ENCODE data around the gene GPC6.

The GPC6 gene

DNA sequence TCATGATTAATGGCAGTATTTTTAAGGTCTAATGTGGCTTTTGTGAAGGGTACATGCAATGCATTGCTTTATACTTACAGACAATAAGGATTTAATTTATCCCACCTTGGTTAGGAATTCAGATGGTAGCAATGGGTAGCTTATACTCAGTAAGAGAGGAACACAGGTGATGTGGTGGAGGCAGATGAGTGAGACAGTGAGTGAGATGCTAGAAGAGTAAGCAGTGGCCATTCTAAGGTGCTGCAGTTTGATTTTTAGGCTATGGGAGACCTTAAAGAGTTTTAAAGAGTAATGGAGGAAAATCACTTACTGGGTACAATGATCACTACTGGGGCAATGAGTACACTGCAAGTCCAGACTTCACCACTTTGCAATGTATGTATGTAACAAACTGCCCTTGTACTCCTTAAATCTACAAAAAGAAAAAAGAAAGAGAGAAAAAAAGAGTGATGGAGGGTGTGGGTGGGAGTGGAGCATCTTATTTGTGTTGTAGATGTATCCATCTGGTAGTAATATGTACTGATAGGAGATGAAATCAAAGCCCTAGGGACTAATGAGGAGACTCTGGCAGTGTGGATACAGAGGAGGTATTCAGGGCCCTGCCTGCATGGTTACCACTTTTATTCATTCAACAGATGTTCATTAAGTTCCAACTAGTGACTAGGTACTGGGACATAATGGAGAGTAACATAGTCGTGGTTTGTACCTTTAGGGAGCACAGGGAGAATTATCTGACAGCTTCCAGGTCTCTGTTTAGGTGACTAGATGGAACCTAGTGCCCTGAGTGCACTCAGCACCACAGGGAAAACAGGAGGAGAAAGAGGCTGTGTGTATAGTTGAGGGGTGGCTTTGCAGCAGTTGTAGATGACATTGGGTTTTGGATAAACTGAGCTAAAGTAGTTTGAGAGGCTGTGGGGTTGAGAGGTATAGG, 99.0 kb downstream of the GPC6 start:
- DNase-seq = no peak

DNA sequence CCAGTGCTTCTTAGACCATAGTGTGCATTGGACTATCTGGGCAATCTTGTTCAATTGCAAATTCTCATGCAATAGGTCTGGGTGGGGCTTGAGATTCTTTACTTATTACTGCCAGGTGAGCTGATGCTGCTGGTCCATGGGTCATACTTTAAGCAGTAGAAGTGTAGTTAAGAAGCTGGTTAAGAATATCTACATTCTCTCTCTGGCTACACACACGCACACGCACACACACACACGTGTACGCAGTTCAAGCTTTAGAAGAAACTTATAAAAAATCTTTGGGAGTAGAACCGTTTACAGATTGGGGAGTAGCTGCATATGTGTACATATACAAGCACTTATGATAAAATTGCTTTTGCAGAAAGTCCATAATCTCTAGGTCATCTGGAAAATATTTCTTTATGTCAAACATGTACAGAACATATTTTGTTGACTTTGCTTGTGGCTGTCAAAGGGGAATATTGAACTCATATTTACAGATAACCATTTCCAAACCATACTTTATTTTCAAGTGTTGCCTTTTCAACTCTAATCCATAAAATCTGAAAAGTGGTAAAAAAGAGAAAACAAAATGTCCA, 99.7 kb downstream of the GPC6 start:
- DNase-seq = no peak

DNA sequence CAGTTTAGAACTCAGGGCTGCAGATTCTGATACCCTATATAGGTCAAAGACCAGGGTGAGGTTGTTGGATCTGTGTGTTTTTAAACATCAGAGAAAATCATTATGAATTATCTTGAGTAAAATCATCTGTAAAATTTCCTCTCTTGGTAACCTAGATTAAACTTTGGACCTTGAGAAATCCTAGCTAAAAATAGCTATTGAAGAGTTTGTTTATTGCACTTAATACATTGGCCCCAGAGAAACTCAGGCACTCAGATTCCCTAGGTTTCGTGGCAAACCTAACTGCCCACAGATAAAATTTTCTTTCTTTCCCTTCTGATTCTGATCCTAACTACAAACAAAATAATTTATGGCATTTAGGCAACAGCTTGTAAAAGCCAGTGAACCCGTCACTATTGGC, 102.3 kb downstream of the GPC6 start:
- no peak for DNase-seq

DNA sequence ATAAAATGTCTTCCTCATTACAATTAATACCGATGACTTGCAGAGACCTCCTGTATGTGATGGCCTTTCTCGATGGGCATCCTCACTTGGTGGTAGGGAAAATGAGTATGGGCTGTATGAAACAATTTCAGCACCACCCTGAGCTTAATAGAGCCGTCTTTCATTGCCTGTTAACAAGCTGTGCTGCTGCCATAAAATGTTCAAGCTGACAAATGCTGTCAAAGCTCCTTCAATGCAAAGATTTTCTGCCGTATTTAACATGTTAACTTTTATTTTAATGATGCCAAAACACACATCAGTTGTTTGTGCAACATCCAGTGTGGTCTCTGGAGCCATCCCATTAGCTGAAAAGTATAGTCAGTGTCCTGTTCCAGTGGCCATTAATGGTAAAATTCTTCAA, 110.1 kb downstream of the GPC6 start:
- no peak for DNase-seq

DNA sequence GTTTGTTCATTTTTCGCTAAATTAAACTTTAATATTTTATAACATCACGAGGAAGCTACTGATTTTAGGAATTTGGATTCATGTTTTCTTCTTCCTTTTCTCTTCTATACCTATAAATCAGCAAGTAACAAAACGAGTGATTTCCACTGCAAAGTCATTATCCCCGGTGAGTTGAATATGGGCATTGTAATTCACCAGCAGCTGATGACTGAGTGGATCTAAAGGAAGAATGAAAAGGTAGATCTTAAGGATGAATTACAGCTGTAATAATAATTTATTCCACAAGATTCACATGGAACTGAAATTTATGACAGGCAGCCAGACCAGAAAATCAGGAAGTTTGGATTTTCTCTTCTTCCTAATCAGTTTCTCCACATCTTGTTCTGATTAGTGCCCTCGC, 111.4 kb downstream of the GPC6 start:
- no peak for DNase-seq

DNA sequence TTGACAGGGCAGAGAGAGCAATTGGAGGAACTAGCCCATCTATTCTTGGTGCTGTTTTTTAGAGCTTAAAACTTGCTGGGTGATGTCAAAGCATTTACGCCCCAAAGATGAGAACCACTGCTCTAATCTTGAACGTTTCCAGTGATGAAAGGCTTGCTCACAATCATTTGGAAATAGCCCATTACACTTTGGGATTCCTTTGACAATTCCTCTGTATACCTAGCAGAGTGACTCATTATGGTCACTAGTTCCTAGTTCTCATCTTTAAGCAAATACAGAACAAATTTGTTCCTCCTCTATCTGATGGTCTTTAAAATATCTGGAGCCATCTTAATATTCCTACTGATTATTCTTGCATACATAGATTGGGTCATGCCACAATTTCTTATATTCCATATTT, 112.3 kb downstream of the GPC6 start:
- no peak for DNase-seq

DNA sequence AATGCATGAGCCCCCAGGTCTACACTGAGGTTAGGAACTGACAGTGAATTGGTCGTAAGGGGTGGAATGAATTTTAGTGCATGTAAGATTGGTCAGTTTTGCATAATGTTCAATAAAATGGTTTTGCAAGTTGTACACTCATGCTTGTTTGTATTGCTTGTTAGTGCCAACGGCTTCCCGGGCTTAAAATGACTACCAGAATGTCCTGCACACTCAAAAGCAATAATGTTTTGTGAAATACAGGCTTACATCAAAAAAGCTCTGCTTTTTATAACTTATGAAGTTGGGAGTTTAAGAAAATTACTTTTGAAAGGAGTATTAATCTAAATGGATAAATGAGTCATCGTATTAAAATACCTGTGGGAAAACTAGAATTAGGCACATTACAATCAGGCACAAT, 112.9 kb downstream of the GPC6 start:
- DNase-seq = no peak

DNA sequence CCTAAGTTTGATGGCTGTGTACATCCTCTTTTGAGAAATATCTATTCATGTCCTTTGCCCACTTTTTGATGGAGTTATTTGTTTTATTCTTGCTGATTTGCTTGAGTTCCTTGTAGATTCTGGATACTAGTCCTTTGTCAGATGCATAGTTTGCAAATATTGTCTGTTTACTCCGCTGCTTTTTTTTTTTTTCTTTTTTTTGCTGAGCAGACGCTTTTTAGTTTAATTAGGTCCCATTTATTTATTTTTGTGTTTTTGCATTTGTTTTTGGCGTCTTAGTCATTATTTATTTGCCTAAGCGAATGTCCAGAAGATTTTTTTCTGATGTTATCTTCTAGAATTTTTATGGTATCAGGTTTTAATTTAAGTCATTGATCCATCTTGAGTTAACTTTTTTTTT, 114.9 kb downstream of the GPC6 start:
- DNase-seq = no peak

DNA sequence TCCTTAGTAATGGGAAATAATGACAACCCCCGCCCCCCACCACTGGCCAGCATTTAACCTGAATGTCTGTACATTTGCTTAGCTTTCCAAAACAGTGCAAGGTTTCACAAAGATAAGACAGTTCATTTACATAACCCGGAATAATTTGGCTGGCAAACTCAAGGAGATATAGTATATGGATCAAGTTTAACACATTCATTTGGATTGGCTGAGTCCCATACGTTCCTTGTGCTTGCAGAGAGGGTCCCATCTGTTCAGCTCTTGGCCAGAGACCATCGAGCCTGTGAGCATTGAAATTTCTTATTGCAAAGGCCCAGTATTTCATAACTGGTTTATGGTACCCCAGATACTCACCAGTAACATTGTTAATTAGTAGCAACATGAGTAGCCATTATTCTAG, 116.5 kb downstream of the GPC6 start:
- DNase-seq = no peak

DNA sequence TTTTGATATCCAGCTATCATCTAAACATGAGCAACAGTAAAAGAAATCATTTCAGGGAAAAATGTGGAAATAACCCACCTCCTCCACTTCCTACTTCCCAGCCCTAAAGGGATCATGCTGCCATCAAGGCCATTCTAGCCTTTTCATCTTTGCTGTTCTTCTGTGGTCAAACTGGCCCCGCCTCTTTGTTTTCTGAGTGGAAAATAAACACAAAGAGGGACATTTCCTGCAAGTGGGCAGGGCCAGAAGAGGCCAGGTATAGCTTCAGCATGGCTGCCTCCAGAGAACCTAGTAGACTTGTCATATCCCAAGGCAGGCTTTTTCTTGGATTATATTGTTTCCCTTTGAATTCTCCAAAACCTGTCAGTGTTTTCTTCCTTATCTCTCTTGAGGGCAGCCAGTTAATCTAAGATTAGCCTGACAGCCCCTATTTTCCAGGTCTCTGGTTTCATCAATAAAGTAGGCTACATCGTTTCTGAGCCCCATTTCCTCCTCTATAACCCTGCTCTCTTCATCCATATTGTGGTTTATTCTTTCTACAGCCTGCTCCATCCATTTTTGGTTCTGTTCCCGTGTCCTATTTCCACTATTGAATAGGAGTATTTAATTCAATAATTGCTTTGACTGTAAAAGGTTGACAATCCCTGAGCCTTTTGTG, 117.6 kb downstream of the GPC6 start:
- DNase-seq = no peak

DNA sequence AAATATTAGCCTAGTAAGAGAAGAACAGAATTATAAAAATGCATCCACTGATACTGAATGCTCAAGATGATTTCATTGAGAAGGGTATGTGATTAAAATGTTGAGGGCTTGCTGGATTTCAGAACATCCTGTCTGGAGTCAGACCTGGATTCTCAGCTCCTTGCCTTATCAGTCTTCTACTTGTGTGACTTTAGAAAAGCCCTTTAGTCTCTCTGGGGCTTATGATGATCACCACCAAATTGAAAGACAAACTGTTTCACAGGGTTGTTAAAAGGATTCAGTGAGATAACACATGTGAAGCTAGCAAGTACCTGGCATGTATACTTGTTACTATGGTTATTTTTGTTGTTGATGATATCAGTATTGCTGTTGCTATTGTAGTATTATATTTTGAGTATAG, 118.4 kb downstream of the GPC6 start:
- no peak for DNase-seq

DNA sequence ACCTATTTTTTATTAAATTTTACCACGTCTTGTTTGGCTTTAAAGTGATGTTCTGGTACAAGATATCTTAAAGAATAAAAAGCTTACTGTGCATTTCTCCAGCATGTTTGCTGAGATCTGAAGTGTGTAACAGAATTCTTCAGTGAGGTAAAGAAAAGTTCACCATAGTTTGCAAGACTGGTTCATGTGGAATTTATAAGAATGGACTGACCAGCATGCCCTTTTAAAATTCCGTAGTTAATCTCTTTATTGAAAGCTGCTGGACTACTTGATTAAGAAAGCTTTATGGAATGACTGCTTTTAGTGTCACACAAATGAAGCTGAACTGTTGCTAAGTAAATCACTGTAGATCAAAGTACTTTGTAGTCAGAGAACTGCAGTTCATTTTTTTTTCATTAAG, 119.2 kb downstream of the GPC6 start:
- no peak for DNase-seq

DNA sequence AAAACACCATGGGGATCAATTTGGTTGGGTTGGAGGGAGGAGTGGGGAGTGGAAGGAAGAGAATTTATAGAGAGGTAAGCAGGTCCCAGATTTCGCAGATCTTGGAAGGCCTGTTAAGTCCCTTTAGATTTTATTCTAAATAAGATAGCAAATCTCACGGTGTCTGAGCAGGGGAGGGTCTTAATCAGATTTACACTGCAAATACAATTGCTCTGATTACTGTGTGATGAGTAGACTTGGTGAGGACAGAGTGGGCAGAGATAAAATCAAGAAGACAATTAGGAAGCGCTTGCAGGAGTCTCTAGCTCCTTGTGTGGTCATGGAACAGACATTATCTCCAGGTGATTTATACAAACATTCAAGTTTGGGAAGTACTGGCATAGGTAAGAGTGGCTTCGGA, 126.0 kb downstream of the GPC6 start:
- DNase-seq = no peak

DNA sequence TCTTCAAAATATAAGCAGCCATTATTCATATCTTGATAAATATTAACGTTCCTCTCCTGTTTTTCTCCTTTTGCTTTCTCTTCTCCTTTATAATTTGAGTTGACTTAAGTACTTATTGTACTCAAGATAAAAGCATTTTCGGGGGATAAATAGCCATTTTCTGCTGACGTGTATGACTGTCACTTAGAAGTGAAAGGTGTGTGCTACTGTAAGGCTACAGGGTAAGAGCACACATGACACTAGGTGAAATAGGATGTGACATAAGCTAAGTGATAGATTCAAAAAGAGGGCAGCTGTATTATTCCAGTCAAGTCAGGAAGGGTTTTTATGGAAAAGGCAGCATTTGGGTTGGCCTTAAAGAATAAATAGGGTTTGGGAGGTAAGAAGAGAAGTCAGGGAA, 128.5 kb downstream of the GPC6 start:
- no peak for DNase-seq

DNA sequence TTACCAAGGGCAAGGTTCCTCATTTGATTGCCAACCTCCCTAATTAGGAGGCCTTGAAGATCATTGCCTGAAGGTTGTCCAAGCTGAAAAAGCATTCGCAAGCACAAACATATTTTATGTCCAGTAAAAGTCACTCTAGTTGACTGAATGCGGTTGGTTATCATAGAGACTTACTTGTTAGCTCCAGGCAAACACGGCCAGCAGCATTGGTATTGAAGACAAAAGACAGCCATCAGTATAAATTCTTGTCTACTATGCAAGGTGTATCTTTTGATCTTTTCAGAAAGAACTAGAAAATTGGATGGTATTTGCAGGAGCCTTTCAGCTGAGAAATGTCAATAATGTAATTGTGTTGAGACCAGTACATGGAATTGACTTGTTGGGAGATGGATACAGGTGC, 129.9 kb downstream of the GPC6 start:
- DNase-seq = no peak

DNA sequence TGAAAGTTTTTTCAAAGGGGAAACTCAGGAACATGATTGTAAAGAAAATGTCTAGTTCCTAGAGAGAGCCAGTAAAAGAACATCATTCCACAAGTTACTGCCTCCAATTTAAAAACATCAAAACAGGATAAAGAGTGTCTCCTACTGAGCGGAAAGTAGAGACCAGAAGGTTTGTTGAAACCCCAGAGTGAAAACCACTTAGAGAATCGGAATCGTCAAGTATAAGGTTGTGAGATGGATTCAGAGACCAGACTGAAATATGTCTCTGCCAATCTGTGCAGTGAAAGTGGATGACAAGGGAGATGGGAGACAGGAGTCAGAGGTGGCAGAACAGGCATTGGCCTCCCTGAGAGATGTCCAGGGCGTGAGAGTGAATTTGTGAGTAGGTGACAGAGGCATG, 133.4 kb downstream of the GPC6 start:
- no peak for DNase-seq

DNA sequence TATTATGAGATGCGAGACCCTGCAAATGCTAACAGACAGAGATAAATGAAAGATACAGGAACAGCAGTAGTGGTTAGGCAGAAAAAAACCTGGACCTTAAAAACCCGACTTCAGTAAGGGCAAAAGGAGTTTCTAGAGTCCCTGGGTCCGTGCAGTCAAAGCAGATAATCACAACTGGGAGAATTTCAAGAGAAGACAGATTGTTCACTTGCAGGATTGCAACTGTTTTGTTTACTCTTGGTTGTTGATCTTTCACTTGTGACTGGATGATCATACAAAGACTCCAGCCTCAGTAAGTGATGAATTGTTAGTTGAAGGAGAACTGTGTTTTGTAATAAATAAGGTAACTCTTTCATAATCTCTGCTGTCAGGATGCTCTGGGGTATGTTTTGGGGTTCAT, 135.1 kb downstream of the GPC6 start:
- DNase-seq = no peak

DNA sequence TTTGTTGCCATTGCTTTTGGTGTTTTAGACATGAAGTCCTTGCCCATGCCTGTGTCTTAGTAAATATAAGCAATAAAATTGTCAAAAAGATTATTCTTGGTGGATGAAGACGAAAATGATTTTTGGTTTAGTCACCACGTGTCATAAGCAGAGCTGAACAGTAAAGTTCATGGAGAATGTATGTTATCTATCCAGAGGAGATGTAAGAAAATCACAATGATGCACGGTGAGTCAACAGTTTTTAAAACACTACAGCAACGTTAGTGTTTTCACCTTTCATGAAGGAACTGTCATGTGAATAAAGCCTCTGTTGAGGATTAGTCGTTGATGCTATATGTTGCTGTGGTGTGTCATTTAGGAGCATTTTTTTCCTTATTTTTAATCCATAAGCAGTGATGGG, 137.6 kb downstream of the GPC6 start:
- no peak for DNase-seq

DNA sequence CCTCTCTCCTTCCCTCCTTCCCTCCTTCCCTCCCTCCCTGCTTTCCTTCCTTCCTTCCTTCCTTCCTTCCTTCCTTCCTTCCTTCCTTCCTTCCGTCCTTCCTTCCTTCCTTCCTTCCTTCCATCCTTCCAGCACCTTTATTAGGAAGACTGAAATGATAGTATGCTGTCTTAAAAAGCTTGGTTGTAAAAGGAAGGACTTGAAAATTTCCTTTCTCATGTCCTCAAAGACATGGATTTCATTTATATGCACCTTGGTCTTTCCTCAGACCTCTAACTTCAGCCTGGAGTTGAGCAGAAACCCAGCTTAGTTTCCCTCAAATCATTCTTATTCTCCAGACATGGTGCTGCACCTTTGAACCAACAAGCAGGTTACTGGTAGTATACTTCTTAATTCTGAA, 141.7 kb downstream of the GPC6 start:
- DNase-seq = no peak

DNA sequence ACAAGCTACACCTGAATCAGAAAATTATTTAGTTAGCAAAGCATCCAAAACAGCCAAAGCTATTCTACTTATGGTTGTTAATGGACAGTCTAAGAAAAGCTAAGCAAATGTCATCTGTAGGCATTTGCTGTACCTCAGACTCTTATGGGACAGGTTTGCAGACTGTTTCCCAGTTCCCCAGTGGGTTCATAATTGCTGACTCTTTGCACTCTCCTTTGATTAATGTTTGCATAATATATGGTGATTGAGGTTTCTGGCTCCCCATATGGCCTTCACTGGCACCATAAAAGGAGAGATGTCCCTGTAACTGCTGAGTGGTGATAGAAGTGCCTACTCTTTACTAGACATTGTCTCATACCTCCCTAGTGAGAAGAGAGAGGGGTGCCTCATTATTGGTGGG, 142.1 kb downstream of the GPC6 start:
- DNase-seq = no peak

DNA sequence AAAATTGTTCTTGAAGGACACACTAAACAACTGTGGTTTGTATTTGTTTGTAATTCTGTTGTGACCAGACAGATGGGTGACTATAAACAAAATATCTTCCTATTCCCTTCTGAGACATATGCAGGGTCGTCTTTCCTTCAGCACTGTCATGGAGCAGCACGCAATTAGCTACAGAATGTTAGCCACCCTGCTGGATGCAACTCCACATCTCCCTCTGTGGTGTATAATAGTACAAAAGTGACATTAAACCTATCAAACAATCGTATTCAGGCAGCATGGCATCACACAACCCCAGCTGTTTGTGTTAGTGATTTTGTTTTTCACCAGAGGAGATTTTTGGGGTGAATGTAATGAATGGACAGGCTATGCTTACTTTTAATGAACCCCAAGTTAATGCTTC, 146.2 kb downstream of the GPC6 start:
- no peak for DNase-seq

DNA sequence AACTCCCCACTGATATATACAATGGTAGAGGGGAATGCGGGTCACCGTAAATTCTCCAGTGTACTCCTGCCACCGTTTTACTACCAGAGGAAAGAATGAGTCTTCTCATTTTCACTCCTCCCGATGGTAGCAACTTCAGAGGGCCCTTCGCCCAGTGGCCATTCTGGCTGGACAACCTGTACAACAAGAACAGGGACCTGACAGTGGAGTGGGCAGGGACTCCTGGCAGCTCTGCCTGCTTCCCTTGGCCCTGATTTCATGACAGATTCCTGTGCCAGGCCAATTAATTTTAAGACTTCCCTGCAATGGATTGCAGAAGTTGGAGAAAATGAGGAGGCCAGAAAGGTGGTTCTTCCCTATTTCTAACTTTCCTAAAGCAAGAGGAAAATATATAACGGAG, 148.9 kb downstream of the GPC6 start:
- DNase-seq = no peak

DNA sequence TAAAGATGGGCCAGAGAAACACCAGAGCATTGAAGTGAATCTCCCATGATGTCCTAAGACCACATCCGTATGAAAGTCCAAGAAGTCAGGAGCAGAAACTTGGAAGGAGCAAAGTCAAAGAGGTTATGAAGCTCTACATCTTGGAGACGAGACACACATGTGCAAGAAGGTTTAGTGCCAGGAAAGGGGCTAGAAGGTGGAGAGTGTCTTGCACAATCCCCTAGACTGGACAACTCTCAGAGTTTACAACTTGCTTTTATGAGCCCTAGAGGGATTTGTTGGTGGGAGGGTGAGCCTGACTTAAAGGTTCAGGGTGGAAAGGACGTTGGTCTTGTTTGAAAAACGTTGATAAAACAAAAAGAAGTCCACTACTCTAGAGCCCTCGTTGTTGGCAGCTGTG, 150.6 kb downstream of the GPC6 start:
- no peak for DNase-seq

DNA sequence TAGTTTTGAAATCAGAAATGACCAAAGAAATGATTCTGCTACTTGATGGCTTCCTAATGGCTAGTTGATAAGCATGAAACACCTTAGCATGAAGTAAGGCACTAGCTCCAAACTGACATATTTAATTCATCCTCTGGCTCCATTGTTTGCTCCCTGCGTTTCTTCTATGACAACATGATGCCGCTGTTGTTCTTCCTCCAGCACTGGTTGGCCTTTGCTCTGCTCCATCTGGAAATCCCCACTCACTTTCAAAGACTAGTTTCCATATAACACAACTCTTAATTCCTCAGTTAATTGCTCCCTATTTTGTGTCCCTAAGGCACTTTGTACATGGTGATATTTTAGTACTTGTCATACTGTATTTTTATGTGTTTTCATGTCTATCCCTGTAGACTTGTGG, 151.6 kb downstream of the GPC6 start:
- DNase-seq = no peak
